Ishikawa (cell line): ENCODE measurements around the gene SLC24A1.

ENCODE experiments used
- CREB1 ChIP-seq: IDR thresholded peaks from 2 replicates; pipeline ENCODE4 v1.6.1; 2012; ENCODE audit warnings: low read depth
- YY1 ChIP-seq: IDR thresholded peaks from 2 replicates; pipeline ENCODE4 v1.6.1; 2012; ENCODE audit warnings: low read depth

- TF ChIP-seq YY1, result no peak
- no peak for TF ChIP-seq CREB1
Measured at GRCh38 chr15:65651042-65651322, 29.2 kb downstream of the SLC24A1 start.
